Measurements from ENCODE around the gene LIG3.
"Not testable (repeated sequence)": the region's sequence is repeated elsewhere in the genome, so short reads cannot be mapped to it uniquely, and the experiment has no call there.

The LIG3 gene

DNA sequence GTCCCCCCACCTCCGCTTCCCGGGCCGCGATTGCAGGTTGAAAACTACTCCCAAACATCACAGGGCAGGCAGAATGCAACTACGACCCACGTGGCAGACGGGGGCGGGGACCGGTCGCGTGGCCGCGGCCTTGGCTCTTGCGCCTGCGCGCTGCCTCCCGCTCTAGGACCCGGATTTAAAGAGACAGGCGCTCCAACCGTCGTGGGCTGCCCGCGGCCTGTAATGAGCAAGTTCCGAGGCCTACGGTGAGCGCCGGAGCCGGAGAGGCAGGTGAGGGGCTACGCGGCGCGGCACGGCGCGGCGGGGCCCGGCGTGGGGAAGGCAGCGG, at the start of gene LIG3:
LIG3 (plus strand) TSS at position 160 of the 328 bp plus-strand sequence. CDS start 2,494 bp downstream, outside the sequence.
- peak; percentile 93 for DNase-seq (ENCODE audit: low spot score)

DNA sequence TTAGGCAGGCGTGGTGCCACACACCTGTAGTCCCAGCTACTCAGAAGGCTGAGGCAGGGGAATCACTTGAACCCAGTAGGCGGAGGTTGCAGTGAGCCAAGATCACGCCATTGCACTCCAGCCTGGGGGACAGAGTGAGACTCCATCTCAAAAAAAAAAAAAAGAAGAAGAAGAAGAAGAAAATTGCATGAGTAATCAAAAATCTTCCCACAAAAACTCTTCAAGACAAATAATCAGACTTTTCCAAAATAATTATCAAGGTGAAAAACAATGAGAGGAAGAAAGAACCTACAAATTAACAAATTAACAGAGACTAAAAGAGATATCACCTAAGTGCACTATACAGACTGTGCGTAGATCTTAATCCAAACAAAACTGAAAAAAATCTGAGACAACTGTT, 29.5 kb upstream of the LIG3 start:
- not testable (repeated sequence) for DNase-seq (ENCODE audit: low spot score)

DNA sequence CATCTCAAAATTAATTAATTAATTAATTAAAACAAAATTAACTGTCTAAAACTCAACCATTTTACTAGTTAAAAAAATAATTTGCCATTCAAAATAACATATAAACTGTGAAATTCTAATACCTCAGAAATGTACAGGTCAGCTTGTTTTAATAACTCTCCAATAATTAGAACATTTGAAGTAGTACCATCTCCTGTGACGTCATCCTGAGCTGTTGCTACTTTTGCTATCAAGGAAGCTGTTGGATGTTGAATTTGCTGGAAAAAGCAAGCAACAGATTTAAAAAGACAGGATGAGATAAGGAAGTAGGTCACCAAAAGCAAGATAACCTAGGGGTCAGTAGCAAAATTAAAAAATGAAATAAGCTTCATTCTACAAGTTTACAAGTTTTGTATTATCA, 21.9 kb upstream of the LIG3 start:
- no peak for DNase-seq (ENCODE audit: low spot score)

DNA sequence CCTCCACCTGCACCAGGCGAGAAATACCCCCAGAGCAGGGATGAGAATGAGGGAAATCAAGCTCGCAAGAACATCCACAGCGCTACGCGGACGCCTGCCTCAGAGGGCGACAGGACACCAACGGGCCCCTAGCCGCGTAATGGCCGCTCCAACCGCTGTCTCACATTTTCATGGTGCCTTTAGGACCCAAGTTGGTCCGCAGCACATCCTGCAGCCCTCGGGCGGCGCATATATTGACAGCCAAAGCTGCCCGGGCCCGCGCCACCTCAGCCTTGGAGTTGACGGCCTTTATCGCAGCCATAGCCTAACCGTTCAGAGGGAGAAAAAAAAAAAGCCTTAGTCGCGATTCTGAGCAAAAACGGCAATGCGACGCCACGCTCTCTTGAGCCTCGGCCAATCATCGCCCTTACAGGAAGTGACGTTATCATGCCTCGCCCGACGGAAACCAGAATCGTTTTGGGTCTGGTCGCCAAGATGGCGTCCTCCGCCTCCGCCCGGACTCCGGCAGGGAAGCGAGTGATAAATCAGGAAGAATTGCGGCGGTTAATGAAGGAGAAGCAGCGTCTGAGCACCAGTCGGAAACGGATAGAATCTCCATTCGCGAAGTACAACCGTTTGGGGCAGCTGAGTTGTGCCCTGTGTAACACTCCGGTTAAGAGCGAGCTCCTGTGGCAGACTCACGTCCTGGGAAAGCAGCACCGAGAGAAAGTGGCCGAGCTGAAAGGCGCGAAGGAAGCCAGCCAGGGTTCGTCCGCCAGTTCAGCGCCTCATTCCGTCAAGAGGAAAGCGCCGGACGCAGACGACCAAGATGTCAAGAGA, 19.0 kb upstream of the LIG3 start, which contains the start of the genes CCT6B and ZNF830:
CCT6B (minus strand) TSS at position 368 of the 819 bp plus-strand sequence; CDS start at position 301, 67 bp downstream.
ZNF830 (plus strand) TSS at position 448 of the 819 bp plus-strand sequence; CDS start at position 475, 27 bp downstream.
- peak; percentile 92 for DNase-seq (ENCODE audit: low spot score)

DNA sequence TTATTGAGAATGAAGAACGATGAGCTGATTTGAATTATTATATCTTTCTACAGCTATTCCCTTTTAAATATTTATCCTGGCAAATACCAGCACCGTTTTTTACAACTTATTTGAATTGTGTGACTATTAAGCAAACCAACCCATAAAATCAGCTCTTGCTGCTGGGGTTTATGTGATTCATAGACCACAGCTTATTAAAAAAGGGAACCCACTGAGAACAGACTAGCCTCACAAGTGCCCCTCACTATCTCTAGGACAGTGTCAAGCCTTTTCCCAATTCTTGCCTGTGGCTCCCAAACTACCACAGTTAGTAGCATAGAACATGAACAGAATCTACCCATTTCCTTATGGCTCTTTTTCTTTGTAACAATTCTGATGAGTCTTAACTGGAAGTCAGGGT, 6.1 kb upstream of the LIG3 start:
- no peak for DNase-seq (ENCODE audit: low spot score)

DNA sequence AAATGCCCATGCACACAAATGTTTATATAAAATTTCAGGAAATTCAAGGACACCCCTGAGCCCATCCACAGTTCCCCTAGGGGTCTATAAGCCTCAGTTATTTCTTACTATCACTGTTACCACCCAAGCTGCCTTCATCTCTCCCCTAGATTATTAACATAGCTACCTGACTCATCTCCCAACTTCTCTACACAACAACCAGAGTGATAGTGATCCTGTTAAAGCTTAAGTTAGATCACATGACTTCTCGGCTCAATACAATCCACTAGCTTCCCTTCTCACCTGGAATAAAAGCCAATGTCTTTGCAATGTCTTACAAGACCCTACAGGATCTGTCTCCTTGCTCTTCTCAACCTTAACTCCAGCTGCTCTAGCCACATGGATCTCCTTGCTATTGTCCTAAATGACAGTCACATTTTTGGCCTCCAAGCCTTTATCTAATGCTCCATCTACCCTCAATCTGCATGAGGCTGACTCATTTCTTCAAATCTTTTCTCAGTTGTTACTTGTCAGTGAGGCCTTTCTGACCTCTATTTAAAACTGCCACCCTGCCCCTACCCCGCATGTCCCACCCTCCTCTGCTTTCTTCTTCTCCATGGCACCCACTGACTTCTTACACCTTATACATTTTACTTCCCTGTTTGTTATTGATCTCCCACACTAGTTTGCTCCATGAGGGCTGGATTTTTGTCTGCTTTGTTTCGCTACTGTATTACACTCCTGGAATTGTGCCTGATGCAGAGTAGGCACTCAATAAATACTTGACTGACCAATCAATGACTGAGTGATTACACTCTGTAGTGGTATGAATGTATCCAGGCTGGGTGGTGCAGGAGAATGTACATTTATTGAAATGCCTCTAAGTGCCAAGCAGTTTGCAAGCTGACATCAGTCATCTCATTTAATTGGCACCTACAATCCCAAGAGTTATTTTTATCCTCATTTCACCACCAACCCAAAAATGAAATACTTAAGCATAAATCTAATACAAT, 5.2 kb upstream of the LIG3 start:
- no peak for DNase-seq (ENCODE audit: low spot score)

DNA sequence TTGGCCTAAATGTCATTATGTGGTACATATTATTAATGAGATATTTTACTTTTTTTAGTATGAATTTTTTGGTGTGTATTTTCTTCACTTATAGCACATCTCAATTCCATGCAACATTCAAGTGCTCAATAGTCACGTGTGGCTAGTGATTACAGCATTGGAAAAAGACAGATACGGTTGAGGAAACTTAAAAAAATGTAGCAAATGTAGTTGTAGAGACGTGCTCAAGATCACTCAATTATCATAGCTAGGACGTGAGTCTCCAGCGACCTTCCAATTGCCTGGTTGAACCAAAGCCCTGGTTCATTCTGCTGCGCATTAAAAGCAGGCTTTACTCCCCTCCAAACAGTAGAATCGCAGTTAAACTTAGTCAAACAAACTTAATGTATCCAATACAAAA, 1.2 kb upstream of the LIG3 start:
- no peak for DNase-seq (ENCODE audit: low spot score)

DNA sequence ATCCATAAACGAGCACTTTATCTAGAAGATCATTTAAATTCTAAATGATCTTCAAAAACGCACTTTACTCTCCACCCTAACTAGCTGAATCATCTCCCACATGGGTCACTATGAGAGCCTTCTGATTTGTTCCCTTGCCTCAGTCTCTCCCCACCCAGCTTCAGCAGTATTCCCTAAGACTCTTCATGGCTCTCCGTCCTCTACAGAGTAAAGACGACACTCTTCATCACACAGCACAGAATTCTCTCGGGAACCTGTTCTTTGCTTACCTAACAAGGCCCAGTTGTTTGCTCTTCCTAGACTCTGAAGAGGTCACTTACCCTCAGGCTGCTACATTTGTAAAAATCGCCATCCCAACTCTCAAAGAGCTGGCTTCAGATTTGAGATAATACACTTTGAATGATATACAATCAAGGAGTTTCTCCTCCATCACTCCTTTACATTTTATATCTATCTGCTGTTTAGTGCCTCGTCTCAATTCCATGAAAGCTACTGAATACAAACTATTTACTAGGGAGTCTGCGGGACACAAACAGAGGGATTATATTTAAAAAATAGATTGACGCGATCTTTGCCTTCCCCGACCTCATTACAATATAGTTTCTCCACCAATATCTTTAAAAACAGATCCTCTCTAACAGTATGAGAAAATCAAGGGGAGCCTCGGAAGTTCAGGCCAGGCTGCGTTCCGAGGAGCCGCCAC, 511 bp upstream of the LIG3 start:
- no peak for DNase-seq (ENCODE audit: low spot score)

DNA sequence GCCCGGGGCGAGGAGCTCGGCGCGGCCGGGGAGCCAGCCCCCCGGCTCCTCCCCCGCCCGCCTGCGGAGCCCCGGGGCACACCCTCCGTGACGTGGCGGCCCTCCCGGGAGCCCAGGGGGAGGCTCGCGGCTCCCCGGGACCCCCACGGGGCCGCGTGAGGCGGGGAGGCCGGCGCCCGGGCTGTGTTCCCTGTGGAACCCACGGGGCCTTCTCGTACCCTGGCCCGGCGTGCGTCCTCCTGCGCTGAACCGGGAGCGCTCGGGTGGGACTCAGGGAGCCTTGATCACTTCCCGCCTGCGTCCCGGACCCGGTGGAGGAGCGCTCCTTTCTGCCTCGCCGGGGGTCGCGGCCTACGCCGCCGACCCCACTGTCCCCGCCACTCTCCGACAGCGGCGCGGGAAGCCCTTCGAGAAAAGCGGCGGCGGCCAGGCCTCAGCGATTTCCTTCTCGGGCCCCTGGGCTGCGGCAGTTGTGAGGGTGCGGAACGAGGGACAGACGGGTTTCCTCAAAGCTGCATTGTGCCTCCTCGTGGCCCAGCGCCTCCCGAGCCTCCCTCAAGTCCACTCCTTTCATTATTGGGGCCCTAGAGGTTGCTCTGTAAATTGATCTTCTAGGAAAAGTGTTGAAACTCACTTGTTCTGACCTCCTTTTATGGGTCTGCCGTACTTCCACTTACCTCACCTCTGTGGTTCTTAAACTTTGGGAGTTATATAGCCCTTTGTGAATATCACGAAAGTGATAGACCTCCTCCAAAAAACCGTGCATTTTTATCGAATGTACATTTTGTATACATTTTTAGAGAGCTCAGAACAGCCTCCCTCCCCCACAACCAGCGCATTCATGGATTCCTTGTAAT, 597 bp downstream of the LIG3 start:
- DNase-seq (ENCODE audit: low spot score): peak; percentile 77

DNA sequence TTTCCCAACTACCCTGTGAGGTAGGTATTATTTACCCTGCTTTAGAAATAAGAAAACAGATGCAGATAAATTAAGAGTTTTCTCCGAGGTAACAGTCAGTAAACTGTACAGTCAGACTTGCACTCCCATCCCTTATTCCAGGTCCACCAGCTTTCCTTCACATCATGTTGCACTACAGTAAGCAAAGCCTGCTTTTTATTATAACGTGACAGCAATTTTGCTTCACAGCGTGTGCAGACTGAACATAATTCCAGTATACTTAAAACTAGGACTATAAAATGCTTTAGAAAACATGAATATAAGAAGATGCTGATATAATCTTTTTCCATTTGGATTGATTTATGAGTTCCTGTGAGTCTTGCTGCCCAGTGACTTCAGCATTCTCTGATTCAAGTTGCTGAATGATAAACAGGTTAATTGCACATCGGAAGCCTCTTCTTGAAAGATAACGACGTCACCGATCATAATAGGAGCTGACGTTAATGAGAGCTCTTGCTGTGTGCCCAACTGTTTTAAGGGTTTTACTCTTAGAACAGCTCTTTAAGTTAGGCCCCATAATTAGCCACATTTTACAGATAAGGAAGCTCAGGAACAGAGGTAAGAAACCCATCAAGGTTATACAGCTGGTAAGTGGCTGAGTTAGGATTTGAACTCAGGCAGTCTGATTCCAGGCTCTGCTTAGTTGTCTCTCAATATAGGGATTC, 1.4 kb downstream of the LIG3 start:
- DNase-seq (ENCODE audit: low spot score): no peak

DNA sequence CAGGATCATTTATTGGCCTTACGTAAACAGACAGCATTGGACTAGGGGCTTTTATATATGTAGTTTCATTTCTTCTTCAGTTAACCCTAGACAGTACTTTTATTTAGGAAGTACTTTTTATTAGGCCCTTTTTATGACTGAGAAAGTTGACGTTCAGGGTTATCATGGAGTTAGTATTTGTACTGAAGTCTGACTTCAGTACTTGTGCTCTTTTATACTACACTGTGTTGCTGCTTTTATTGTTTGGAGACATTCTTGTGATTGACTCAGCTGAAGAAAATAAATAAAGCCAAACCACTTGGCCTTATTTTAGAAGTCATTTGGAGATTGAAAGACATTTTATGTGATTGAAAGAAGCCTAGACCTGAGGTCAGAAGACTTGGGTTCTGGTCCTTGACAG, 6.9 kb downstream of the LIG3 start:
- DNase-seq (ENCODE audit: low spot score): no peak

DNA sequence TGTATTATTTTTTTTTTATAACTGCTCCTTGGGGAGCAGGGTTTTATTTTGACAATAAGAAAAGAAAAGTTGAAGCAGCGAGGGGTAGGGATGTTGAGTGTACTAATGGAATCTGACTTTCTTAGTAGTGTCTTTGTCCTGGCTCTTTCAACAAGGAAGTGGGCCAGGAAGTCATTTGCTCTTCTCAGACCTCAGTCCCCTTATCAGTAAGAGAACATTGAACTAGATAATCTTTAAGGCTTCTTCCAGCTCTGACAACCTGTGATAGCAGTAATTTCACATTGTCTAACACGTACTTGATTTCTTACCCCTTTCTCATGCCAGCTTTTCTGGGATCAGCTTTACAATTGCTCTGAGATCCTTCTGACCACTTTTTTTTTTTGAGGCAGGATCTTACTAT, 8.3 kb downstream of the LIG3 start:
- DNase-seq (ENCODE audit: low spot score): no peak

DNA sequence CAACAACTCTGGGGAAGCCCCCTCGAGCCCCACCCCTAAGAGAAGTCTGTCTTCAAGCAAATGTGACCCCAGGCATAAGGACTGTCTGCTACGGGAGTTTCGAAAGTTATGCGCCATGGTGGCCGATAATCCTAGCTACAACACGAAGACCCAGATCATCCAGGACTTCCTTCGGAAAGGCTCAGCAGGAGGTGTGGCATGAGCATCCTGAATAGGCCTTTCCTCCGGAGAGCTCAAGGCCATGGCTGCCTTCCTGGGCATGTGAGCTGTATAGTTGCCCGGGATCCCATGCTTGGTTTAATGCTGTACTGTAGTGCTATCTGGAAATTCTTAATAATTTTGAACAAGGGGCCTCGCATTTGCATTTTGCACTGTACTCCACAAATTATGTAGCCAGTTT, 9.2 kb downstream of the LIG3 start:
- no peak for DNase-seq (ENCODE audit: low spot score)

DNA sequence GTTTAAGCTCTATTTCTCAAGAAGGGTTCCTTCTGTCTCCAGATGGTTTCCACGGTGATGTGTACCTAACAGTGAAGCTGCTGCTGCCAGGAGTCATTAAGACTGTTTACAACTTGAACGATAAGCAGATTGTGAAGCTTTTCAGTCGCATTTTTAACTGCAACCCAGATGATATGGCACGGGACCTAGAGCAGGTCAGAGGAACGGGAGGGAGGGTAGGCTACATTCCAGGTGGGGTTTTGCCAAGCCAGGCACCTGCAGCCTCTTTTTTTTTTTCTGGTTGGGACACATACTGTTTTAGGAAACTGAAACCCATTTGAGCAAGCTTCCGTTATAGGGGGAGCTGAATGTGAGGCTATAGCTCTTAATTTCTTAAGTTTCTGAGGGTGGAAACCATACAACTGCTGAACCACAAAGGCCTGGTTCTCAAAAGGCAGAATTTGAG, 10.6 kb downstream of the LIG3 start:
- DNase-seq (ENCODE audit: low spot score): no peak

DNA sequence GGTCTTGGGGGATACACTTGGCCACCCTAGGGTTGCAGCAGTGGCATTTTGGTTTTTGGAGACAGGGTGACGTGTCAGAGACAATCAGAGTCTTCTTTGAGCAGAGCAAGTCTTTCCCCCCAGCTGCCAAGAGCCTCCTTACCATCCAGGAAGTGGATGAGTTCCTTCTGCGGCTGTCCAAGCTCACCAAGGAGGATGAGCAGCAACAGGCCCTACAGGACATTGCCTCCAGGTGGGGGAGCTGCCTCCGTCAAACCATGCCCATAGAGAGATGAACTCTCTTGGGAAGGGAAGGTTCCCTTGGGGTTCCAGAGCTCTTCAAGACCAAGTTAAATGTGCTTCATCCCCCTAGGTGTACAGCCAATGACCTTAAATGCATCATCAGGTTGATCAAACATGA, 11.3 kb downstream of the LIG3 start:
- DNase-seq (ENCODE audit: low spot score): no peak

DNA sequence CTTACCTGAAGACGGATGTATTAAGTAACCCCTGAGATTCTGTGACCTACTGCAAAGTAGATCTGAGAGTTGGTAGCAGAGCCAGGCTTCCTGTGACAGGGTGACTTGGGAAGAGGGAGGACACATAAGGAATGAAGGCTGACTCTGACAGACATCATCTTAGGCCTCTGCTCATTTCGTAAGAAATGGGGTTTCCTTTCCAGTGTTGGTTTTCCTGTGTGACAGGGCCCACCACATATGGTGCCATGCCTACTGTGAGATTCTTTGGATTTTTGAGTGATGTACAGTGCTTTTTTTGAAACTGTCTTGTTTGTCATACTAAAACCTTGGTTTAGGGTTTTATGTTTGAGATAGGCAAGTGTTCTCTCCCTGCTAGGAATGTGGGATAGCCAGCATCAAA, 12.7 kb downstream of the LIG3 start:
- no peak for DNase-seq (ENCODE audit: low spot score)

DNA sequence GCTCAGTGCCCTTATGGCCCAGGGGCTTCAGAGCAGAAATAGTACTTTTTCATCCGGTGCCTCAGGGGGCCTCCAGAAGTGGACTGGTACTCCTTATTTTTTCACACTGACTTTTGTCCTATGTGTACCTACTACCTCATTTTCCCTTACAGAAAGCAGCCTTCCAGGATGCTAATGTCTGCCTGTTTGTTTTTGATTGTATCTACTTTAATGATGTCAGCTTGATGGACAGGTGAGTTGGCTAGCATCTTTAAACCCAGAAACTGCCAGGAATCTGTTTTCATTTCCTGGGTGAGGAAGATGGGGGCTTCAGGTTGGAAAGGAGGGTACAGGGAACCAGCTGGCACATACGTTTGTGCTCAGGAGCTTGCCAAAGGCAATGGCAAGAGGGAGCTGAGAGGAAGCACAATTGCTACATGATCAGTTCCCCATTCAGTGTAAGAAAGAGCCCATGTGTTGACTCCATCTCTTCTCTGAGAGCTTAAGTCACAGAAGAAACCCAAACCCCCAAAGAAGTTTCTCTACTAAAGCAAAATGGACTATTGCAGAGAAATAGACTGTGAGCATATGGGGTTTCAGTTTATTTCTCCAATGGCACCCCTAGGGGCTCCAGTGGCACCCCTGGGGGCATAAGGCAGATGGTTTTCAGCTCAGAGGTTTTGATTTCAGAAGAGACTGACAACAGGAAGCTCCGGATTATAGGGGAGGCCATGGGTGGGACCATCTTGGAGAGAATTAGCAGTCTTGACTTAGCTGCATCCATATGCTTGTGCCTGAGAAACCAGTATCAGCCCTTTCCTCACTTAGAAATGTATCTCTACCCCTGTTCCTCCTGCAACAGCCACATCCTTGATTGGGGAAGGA, 16.3 kb downstream of the LIG3 start:
- DNase-seq (ENCODE audit: low spot score): no peak

DNA sequence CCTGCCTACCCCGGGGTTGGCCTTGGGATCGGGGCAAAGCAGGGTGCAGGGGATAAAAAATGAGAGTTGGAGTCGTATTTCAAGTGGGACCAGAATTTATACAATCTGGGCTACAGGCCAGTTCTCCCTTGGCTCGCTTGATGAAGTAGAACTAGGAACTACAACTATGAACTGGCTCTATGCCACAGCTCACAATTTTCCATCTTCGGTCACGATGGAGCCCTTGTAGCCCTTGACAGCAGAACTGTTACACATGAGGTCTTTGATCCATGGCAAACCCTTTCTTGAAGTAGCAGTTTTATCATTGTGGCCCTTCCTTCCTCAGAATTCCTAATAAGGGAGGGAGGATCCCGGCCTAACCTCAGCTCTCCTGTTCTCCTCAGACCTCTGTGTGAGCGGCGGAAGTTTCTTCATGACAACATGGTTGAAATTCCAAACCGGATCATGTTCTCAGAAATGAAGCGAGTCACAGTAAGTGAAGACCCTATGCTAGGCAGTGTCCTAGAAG, 17.1 kb downstream of the LIG3 start:
- DNase-seq (ENCODE audit: low spot score): no peak

DNA sequence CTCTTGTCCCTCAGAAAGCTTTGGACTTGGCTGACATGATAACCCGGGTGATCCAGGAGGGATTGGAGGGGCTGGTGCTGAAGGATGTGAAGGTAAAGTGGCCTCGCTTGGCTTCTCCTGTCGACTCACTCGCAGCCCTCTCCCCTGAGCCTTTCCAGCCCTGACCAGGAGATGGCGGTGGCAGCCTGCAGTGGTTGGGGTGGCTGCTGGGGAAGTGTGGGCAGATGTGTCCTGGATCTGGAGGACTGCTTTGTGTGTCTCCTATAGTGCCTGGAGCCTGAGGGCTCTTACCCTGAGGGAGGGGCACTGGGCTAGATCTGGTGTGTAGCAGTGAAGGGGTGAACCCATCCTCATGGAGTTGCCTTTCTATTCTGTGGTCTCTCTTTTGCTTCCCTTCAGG, 17.9 kb downstream of the LIG3 start:
- DNase-seq (ENCODE audit: low spot score): peak; percentile 83

Data from CD4-positive, alpha-beta T cell treated with Interleukin-2 at 100 ng/mL for 4 hours (primary cell).